GM13976 (cell line): Measurements from ENCODE around the gene MCF2L2.

Experiments
- DNase-seq: peaks from one replicate; pipeline ENCODE4 v3.0.0; 2012; ENCODE audit warnings: low spot score
- CTCF ChIP-seq: IDR thresholded peaks from 2 replicates; pipeline ENCODE4 v1.5.1; 2012; ENCODE audit warnings: borderline replicate concordance, mild to moderate bottlenecking; ENCODE audit not compliant: insufficient read depth; ENCODE audit errors: extremely low read depth, missing control alignments, control extremely low read depth
- in situ Hi-C: fragments of 300-500 bp; cut with MboI; formaldehyde crosslinking; loops from one replicate; pipeline ENCODE4 v1.12.0; 2022; ENCODE audit warnings: low sequenced_read_pairs, mixed read lengths, inconsistent platforms; ENCODE audit not compliant: unreplicated experiment

The MCF2L2 gene

GRCh38 chr3:183149915-183150750, 278.3 kb downstream of the MCF2L2 start:
- DNase-seq: no peak
- TF ChIP-seq CTCF: no peak
- in situ Hi-C loops: no loop called here

GRCh38 chr3:183148056-183148455, 280.4 kb downstream of the MCF2L2 start:
- in situ Hi-C loops: no loop called here
- no peak for TF ChIP-seq CTCF
- DNase-seq: no peak

GRCh38 chr3:183144363-183144762, 284.1 kb downstream of the MCF2L2 start:
- DNase-seq: no peak
- in situ Hi-C loops: no loop called here
- TF ChIP-seq CTCF: no peak

GRCh38 chr3:183142199-183142598, 286.2 kb downstream of the MCF2L2 start:
- in situ Hi-C loops: no loop called here
- no peak for TF ChIP-seq CTCF
- DNase-seq: no peak

GRCh38 chr3:183134844-183135243, 293.6 kb downstream of the MCF2L2 start:
- no peak for DNase-seq
- in situ Hi-C loops: no loop called here
- TF ChIP-seq CTCF: no peak

GRCh38 chr3:183132409-183132808, 296.0 kb downstream of the MCF2L2 start:
- TF ChIP-seq CTCF: no peak

GRCh38 chr3:183131735-183132134, 296.7 kb downstream of the MCF2L2 start:
- DNase-seq: no peak
- TF ChIP-seq CTCF: no peak
- in situ Hi-C loops: no loop called here

More at GRCh38 chr3:183132409-183132808, 296.0 kb downstream of the MCF2L2 start:
- in situ Hi-C loops: no loop called here
- no peak for DNase-seq
